ENCODE results near the gene NDUFB4. TPM values are rescaled to one million over a fixed set of nuclear protein-coding genes. Genes with fewer than 3 reads are reported as not detected.
"Not testable (repeated sequence)": the region's sequence is repeated elsewhere in the genome, so short reads cannot be mapped to it uniquely, and the experiment has no call there.

The NDUFB4 gene
- total and polyA plus RNA-seq, 4 donors: 43.2 to 193 (median 170) TPM

- no CpG with 5 or more reads among the region's 2 CpGs for WGBS (ENCODE audit: insufficient coverage)
- DNase-seq (ENCODE audit: low read depth in 4 of 6, low spot score in 6 of 6): no peak
- Histone ChIP-seq H3K4me3 (ENCODE audit: low read depth, low read length) (no peak overlapping the region), H3K36me3 (ENCODE audit: control insufficient read depth, insufficient read depth, low read length) (no peaks in the 10 kb centered on the region), H3K9me3 (ENCODE audit: control insufficient read depth, insufficient read depth, low read length) (no peaks in the 10 kb centered on the region), H3K4me1 (ENCODE audit: control insufficient read depth, insufficient read depth, low read length) (no peaks in the 10 kb centered on the region), H3K27ac (ENCODE audit: low read depth, low read length) (no peak overlapping the region), H3K27me3 (ENCODE audit: control insufficient read depth, insufficient read depth, low read length) (no peaks in the 10 kb centered on the region)
These were observed 40.8 kb downstream of the NDUFB4 start for GRCh38 chr3:120636795-120637401.

GRCh38 chr3:120637851-120638559, 41.9 kb downstream of the NDUFB4 start:
- Histone ChIP-seq H3K27me3 (ENCODE audit: control insufficient read depth, insufficient read depth, low read length) (no peaks in the 10 kb centered on the region), H3K27ac (ENCODE audit: low read depth, low read length) (no peak overlapping the region), H3K36me3 (ENCODE audit: control insufficient read depth, insufficient read depth, low read length) (no peaks in the 10 kb centered on the region), H3K4me3 (ENCODE audit: low read depth, low read length) (no peak overlapping the region), H3K9me3 (ENCODE audit: control insufficient read depth, insufficient read depth, low read length) (no peaks in the 10 kb centered on the region), H3K4me1 (ENCODE audit: control insufficient read depth, insufficient read depth, low read length) (no peaks in the 10 kb centered on the region)
- 87% methylated on average over 5 of the region's 6 CpGs for WGBS (ENCODE audit: insufficient coverage)
- DNase-seq (ENCODE audit: low read depth in 4 of 6, low spot score in 6 of 6): no peak

- not testable (repeated sequence) for H3K9me3 ChIP-seq (ENCODE audit: control insufficient read depth, insufficient read depth, low read length); H3K4me3 ChIP-seq (ENCODE audit: low read depth, low read length); H3K4me1 ChIP-seq (ENCODE audit: control insufficient read depth, insufficient read depth, low read length); DNase-seq (ENCODE audit: low read depth in 4 of 6, low spot score in 6 of 6); H3K27me3 ChIP-seq (ENCODE audit: control insufficient read depth, insufficient read depth, low read length); H3K27ac ChIP-seq (ENCODE audit: low read depth, low read length); H3K36me3 ChIP-seq (ENCODE audit: control insufficient read depth, insufficient read depth, low read length)
- WGBS (ENCODE audit: insufficient coverage): no CpG with 5 or more reads among the region's 4 CpGs
These were observed 42.7 kb downstream of the NDUFB4 start for GRCh38 chr3:120638820-120639219.

GRCh38 chr3:120640231-120640630, 44.1 kb downstream of the NDUFB4 start:
- no peak overlapping the region for H3K4me3 ChIP-seq (ENCODE audit: low read depth, low read length)
- no peaks in the 10 kb centered on the region for H3K27me3 ChIP-seq (ENCODE audit: control insufficient read depth, insufficient read depth, low read length)
- no peak overlapping the region for H3K27ac ChIP-seq (ENCODE audit: low read depth, low read length)
- no CpG with 5 or more reads among the region's 1 CpG for WGBS (ENCODE audit: insufficient coverage)
- H3K9me3 ChIP-seq (ENCODE audit: control insufficient read depth, insufficient read depth, low read length): no peaks in the 10 kb centered on the region
- H3K4me1 ChIP-seq (ENCODE audit: control insufficient read depth, insufficient read depth, low read length): no peaks in the 10 kb centered on the region
- no peak for DNase-seq (ENCODE audit: low read depth in 4 of 6, low spot score in 6 of 6)
- H3K36me3 ChIP-seq (ENCODE audit: control insufficient read depth, insufficient read depth, low read length): no peaks in the 10 kb centered on the region

GRCh38 chr3:120641696-120642246, 45.6 kb downstream of the NDUFB4 start:
- WGBS (ENCODE audit: insufficient coverage): 100% methylated on average over 2 of the region's 2 CpGs
- Histone ChIP-seq H3K9me3 (ENCODE audit: control insufficient read depth, insufficient read depth, low read length) (no peaks in the 10 kb centered on the region), H3K4me3 (ENCODE audit: low read depth, low read length) (no peak overlapping the region), H3K27ac (ENCODE audit: low read depth, low read length) (no peak overlapping the region), H3K36me3 (ENCODE audit: control insufficient read depth, insufficient read depth, low read length) (no peaks in the 10 kb centered on the region), H3K4me1 (ENCODE audit: control insufficient read depth, insufficient read depth, low read length) (no peaks in the 10 kb centered on the region), H3K27me3 (ENCODE audit: control insufficient read depth, insufficient read depth, low read length) (no peaks in the 10 kb centered on the region)
- DNase-seq (ENCODE audit: low read depth in 4 of 6, low spot score in 6 of 6): no peak

- H3K4me3 ChIP-seq (ENCODE audit: low read depth, low read length): no peak overlapping the region
- 79% methylated on average over 2 of the region's 4 CpGs for WGBS (ENCODE audit: insufficient coverage)
- DNase-seq (ENCODE audit: low read depth in 4 of 6, low spot score in 6 of 6): no peak
- H3K9me3 ChIP-seq (ENCODE audit: control insufficient read depth, insufficient read depth, low read length): no peaks in the 10 kb centered on the region
- H3K4me1 ChIP-seq (ENCODE audit: control insufficient read depth, insufficient read depth, low read length): no peaks in the 10 kb centered on the region
- H3K27ac ChIP-seq (ENCODE audit: low read depth, low read length): no peak overlapping the region
- H3K36me3 ChIP-seq (ENCODE audit: control insufficient read depth, insufficient read depth, low read length): no peaks in the 10 kb centered on the region
- no peaks in the 10 kb centered on the region for H3K27me3 ChIP-seq (ENCODE audit: control insufficient read depth, insufficient read depth, low read length)
These were observed 46.3 kb downstream of the NDUFB4 start for GRCh38 chr3:120642368-120642948.

GRCh38 chr3:120645083-120645845, 49.1 kb downstream of the NDUFB4 start:
- Histone ChIP-seq H3K27me3 (ENCODE audit: control insufficient read depth, insufficient read depth, low read length) (no peaks in the 10 kb centered on the region), H3K4me1 (ENCODE audit: control insufficient read depth, insufficient read depth, low read length) (no peaks in the 10 kb centered on the region), H3K27ac (ENCODE audit: low read depth, low read length) (no peak overlapping the region), H3K4me3 (ENCODE audit: low read depth, low read length) (no peak overlapping the region), H3K36me3 (ENCODE audit: control insufficient read depth, insufficient read depth, low read length) (no peaks in the 10 kb centered on the region), H3K9me3 (ENCODE audit: control insufficient read depth, insufficient read depth, low read length) (no peaks in the 10 kb centered on the region)
- DNase-seq (ENCODE audit: low read depth in 4 of 6, low spot score in 6 of 6): no peak
- 62% methylated on average over 5 of the region's 5 CpGs for WGBS (ENCODE audit: insufficient coverage)

- H3K4me1 ChIP-seq (ENCODE audit: control insufficient read depth, insufficient read depth, low read length): no peaks in the 10 kb centered on the region
- no peaks in the 10 kb centered on the region for H3K9me3 ChIP-seq (ENCODE audit: control insufficient read depth, insufficient read depth, low read length)
- 100% methylated on average over 3 of the region's 5 CpGs for WGBS (ENCODE audit: insufficient coverage)
- H3K4me3 ChIP-seq (ENCODE audit: low read depth, low read length): no peak overlapping the region
- H3K27me3 ChIP-seq (ENCODE audit: control insufficient read depth, insufficient read depth, low read length): no peaks in the 10 kb centered on the region
- H3K36me3 ChIP-seq (ENCODE audit: control insufficient read depth, insufficient read depth, low read length): no peaks in the 10 kb centered on the region
- DNase-seq (ENCODE audit: low read depth in 4 of 6, low spot score in 6 of 6): no peak
- no peak overlapping the region for H3K27ac ChIP-seq (ENCODE audit: low read depth, low read length)
These were observed 50.8 kb downstream of the NDUFB4 start for GRCh38 chr3:120646771-120647432.

GRCh38 chr3:120648290-120648689, 52.2 kb downstream of the NDUFB4 start:
- Histone ChIP-seq H3K27ac (ENCODE audit: low read depth, low read length) (no peak overlapping the region), H3K27me3 (ENCODE audit: control insufficient read depth, insufficient read depth, low read length) (no peaks in the 10 kb centered on the region), H3K9me3 (ENCODE audit: control insufficient read depth, insufficient read depth, low read length) (no peaks in the 10 kb centered on the region), H3K4me3 (ENCODE audit: low read depth, low read length) (no peak overlapping the region), H3K4me1 (ENCODE audit: control insufficient read depth, insufficient read depth, low read length) (no peaks in the 10 kb centered on the region), H3K36me3 (ENCODE audit: control insufficient read depth, insufficient read depth, low read length) (no peaks in the 10 kb centered on the region)
- 92% methylated on average over 5 of the region's 5 CpGs for WGBS (ENCODE audit: insufficient coverage)
- DNase-seq (ENCODE audit: low read depth in 4 of 6, low spot score in 6 of 6): no peak

Data from spinal cord (tissue), 10 donors.